Heart left ventricle (tissue), 13 donors: ENCODE measurements around the gene SLC23A2.

ENCODE experiments used
- POLR2A ChIP-seq, 2 donors: fragments of 450-650 bp; IDR thresholded peaks; one replicate each; pipeline ENCODE4 v1.6.1; 2017; ENCODE audit warnings: antibody characterized with exemption in 2 of 2, mild to moderate bottlenecking in 2 of 2, moderate library complexity in 2 of 2
- TF ChIP-seq, protein P1 (sequence below), 12 donors: fragments of 200-600 bp; sonication (generic) in 4 of 12; IDR thresholded peaks; one replicate each; pipeline versions ENCODE4 v1.5.0 to v1.8.0; 2018 to 2022; ENCODE audit warnings: antibody characterized with exemption in 12 of 12, mild to moderate bottlenecking in 5 of 12
- donor health status: ischemic (EF 13 %, LVEDD 7.1; RV severe dilation, severe dysfunction).
- donor health status: DM: no; HTN: yes; CAD: no.
- donor health status: DM: no; HTN: no; CAD: no.
- donor health status: ischemic (EF 25% LVEDD 6.9; RV normal size, moderate dysfunction).
- donor health status: ischemic (EF 25% LVEDD 5.7; RV mildly dilated, moderate dysfunction).
- donor health status: ischemic (EF 35%, LVEDD 5.7; RV mildly dilated, moderate dysfunction).
- donor health status: nonischemic (EF 11% LVEDD 7.7; RV severe dilation, severe dysfunction).
- donor health status: DM: yes; HTN: yes; CAD: no.
- donor health status: PGD.
- donor health status: ischemic (EF 29% LVEDD 5.4; RV normal size, mild dysfunction).
- donor health status: nonischemic (EF 23%, LVEDD 6.1; RV moderate dilation, normal function).

GRCh38 chr20:4891190-4891763 is 110.0 kb downstream of the SLC23A2 start:
- TF ChIP-seq, protein P1, sequence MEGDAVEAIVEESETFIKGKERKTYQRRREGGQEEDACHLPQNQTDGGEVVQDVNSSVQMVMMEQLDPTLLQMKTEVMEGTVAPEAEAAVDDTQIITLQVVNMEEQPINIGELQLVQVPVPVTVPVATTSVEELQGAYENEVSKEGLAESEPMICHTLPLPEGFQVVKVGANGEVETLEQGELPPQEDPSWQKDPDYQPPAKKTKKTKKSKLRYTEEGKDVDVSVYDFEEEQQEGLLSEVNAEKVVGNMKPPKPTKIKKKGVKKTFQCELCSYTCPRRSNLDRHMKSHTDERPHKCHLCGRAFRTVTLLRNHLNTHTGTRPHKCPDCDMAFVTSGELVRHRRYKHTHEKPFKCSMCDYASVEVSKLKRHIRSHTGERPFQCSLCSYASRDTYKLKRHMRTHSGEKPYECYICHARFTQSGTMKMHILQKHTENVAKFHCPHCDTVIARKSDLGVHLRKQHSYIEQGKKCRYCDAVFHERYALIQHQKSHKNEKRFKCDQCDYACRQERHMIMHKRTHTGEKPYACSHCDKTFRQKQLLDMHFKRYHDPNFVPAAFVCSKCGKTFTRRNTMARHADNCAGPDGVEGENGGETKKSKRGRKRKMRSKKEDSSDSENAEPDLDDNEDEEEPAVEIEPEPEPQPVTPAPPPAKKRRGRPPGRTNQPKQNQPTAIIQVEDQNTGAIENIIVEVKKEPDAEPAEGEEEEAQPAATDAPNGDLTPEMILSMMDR (IDR thresholded peaks at IDR 0.05), result no peak
- TF ChIP-seq POLR2A (IDR thresholded peaks at IDR 0.05), result no peak
